SK-N-SH treated with all-trans-retinoic acid at 6 μM for 48 hours (cell line): ENCODE results near the gene RNU5D-1.

Experiments used
- ARNTL ChIP-seq: fragments of 450-650 bp; formaldehyde crosslinking; IDR thresholded peaks from 2 replicates; pipeline ENCODE4 v1.5.0; 2020; ENCODE audit warnings: low read depth, mild to moderate bottlenecking, moderate library complexity, borderline replicate concordance
- CREB5 ChIP-seq: fragments of 250-450 bp; sonication (Bioruptor Pico); IDR thresholded peaks from 2 replicates; pipeline ENCODE4 v1.5.1; 2020; ENCODE audit warnings: low read depth, mild to moderate bottlenecking, moderate library complexity
- CSDC2 ChIP-seq: fragments of 250-450 bp; sonication (Bioruptor Pico); IDR thresholded peaks from 2 replicates; pipeline ENCODE4 v1.5.0; 2020; ENCODE audit warnings: mild to moderate bottlenecking, moderate library complexity
- ESRRG ChIP-seq: fragments of 250-450 bp; sonication (Bioruptor Pico); IDR thresholded peaks from 2 replicates; pipeline ENCODE4 v1.6.1; 2021; ENCODE audit warnings: mild to moderate bottlenecking
- PPARA ChIP-seq: fragments of 250-450 bp; sonication (Bioruptor Pico); IDR thresholded peaks from 2 replicates; pipeline ENCODE4 v1.5.0; 2020; ENCODE audit warnings: mild to moderate bottlenecking, borderline replicate concordance
- RARB ChIP-seq: fragments of 250-450 bp; sonication (Bioruptor Pico); IDR thresholded peaks from 2 replicates; pipeline ENCODE4 v1.8.0; 2021; ENCODE audit warnings: mild to moderate bottlenecking, moderate library complexity
- ZFP3 ChIP-seq: fragments of 250-450 bp; sonication (Bioruptor Pico); IDR thresholded peaks from 2 replicates; pipeline ENCODE4 v1.5.0; 2020; ENCODE audit warnings: mild to moderate bottlenecking, moderate library complexity
- TF ChIP-seq, protein P1 (sequence below): fragments of 250-450 bp; sonication (Bioruptor Pico); IDR thresholded peaks from 2 replicates; pipeline ENCODE4 v1.8.0; 2020; ENCODE audit warnings: mild to moderate bottlenecking, moderate library complexity, borderline replicate concordance

- no peak for TF ChIP-seq ARNTL (CRISPR knock-in tag)
- no peak for TF ChIP-seq PPARA (CRISPR knock-in tag)
- TF ChIP-seq, protein P1, sequence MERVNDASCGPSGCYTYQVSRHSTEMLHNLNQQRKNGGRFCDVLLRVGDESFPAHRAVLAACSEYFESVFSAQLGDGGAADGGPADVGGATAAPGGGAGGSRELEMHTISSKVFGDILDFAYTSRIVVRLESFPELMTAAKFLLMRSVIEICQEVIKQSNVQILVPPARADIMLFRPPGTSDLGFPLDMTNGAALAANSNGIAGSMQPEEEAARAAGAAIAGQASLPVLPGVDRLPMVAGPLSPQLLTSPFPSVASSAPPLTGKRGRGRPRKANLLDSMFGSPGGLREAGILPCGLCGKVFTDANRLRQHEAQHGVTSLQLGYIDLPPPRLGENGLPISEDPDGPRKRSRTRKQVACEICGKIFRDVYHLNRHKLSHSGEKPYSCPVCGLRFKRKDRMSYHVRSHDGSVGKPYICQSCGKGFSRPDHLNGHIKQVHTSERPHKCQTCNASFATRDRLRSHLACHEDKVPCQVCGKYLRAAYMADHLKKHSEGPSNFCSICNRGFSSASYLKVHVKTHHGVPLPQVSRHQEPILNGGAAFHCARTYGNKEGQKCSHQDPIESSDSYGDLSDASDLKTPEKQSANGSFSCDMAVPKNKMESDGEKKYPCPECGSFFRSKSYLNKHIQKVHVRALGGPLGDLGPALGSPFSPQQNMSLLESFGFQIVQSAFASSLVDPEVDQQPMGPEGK (CRISPR knock-in tag), result no peak
- no peak for TF ChIP-seq ZFP3 (CRISPR knock-in tag)
- TF ChIP-seq CREB5 (CRISPR knock-in tag), result no peak
- TF ChIP-seq CSDC2 (CRISPR knock-in tag), result no peak
- TF ChIP-seq RARB, result no peak
- no peak for TF ChIP-seq ESRRG (CRISPR knock-in tag)
Measured at GRCh38 chr1:44698138-44698537, 32.8 kb downstream of the RNU5D-1 start.
